GM12801 (cell line): Measurements from ENCODE around the gene JCAD.

ENCODE experiments used
- CTCF ChIP-seq: IDR thresholded peaks from one replicate; pipeline ENCODE4 v1.5.1; 2011; ENCODE audit warnings: control low read depth; ENCODE audit not compliant: insufficient read length; ENCODE audit errors: extremely low read depth

JCAD gene

GRCh38 chr10:30059209-30060107 is at the start of gene JCAD:
Gene JCAD (minus strand): TSS chr10:30059586. CDS start chr10:30047812, 11,774 bp downstream.
- TF ChIP-seq CTCF: no peak

- no peak for TF ChIP-seq CTCF
These were observed 47.6 kb upstream of the JCAD start for GRCh38 chr10:30106987-30107386.

GRCh38 chr10:30103595-30104320 is 44.4 kb upstream of the JCAD start:
- no peak for TF ChIP-seq CTCF

GRCh38 chr10:30099101-30099500 is 39.7 kb upstream of the JCAD start:
- no peak for TF ChIP-seq CTCF

- TF ChIP-seq CTCF: no peak
These were observed 39.2 kb upstream of the JCAD start for GRCh38 chr10:30098629-30099028.

- TF ChIP-seq CTCF: no peak
These were observed 37.2 kb upstream of the JCAD start for GRCh38 chr10:30096564-30096963.

- no peak for TF ChIP-seq CTCF
These were observed 36.4 kb upstream of the JCAD start for GRCh38 chr10:30095631-30096422.
